ENCODE data around the gene SPDYE2. TPM values are rescaled to one million over a fixed set of nuclear protein-coding genes. Genes with fewer than 3 reads are reported as not detected.
"Not testable (repeated sequence)": the region's sequence is repeated elsewhere in the genome, so short reads cannot be mapped to it uniquely, and the experiment has no call there.

The SPDYE2 gene
- total RNA-seq, 1 donor from 2014 or later = not detected

DNA sequence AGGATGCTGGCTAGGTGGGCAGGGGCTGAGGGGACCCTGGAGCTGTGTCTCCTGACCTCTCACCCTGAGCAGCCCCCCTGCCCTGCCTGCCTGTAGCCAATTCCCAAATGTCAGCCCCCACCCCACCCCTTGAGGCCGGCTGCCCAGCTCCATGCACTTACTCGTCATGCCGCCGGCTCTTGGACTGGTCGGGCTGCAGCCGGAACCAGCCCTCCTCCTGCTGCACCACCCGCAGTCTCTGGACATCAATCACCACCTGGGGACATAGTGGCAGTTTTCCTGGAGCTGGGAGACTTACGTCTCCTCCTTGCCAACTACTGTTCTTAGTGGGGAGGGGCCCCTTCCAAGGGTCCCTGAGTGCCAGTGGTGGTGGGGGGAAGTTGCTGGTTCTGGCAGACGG, 48.7 kb downstream of the SPDYE2 start:
- H3K9me3 ChIP-seq; DNase-seq (ENCODE audit: extremely low spot score in 2 of 2); H3K36me3 ChIP-seq; H3K4me3 ChIP-seq; H3K27ac ChIP-seq; intact Hi-C loops (cut with DNase I); H3K4me1 ChIP-seq; H3K27me3 ChIP-seq: not testable (repeated sequence)

- intact Hi-C loops (cut with DNase I); H3K4me3 ChIP-seq: not testable (repeated sequence)
Measured at GRCh38 chr7:102602317-102602716, 51.3 kb downstream of the SPDYE2 start.

DNA sequence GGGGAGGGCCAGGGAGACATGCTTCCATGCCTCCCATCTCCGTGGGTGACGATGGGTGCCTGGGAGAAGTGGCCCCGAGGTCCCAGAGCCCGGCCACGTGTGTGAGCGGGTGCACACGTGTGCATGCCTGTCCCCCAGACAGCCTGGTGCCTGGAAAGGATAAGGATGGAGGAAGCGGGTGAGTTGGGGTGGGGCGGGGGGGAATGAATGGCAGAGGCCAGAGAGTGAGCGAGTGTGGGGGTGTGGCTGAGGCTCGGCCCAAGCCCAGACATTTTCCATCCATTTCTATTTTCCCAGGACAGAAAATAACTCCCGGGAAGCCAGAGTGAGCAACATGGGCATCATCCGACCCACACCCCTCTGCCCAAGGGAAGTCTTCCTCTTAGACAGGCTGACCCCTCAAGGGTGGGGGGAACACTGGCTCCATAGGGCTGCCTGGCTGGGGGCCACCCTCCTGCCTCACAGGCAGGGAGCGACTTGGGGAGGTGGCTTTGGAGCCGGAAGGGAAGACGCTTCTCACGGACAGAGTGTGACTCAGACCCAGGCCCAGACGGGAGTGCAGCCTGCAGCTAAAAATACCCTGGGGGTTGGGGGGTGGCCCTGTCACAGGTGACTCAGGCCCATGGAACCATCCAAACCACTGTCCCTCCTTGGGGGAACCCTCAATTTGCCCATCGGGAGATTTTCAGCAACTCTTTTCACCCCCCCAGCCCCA, 53.6 kb downstream of the SPDYE2 start:
- H3K4me3 ChIP-seq; H3K36me3 ChIP-seq; intact Hi-C loops (cut with DNase I); H3K27me3 ChIP-seq; H3K4me1 ChIP-seq; DNase-seq (ENCODE audit: extremely low spot score in 2 of 2); H3K9me3 ChIP-seq; H3K27ac ChIP-seq: not testable (repeated sequence)

More at GRCh38 chr7:102602317-102602716, 51.3 kb downstream of the SPDYE2 start:
- DNase-seq (ENCODE audit: extremely low spot score in 2 of 2); H3K27ac ChIP-seq; H3K27me3 ChIP-seq; H3K36me3 ChIP-seq; H3K9me3 ChIP-seq; H3K4me1 ChIP-seq: not testable (repeated sequence)

- H3K4me1 ChIP-seq; H3K27me3 ChIP-seq; DNase-seq (ENCODE audit: extremely low spot score in 2 of 2); H3K4me3 ChIP-seq; H3K9me3 ChIP-seq; H3K36me3 ChIP-seq; H3K27ac ChIP-seq; intact Hi-C loops (cut with DNase I): not testable (repeated sequence)
Measured at GRCh38 chr7:102606848-102607247, 55.8 kb downstream of the SPDYE2 start.

- intact Hi-C loops (cut with DNase I) = not testable (repeated sequence)
Measured at GRCh38 chr7:102609734-102610133, 58.7 kb downstream of the SPDYE2 start.

GRCh38 chr7:102610441-102610840, 59.4 kb downstream of the SPDYE2 start:
- H3K9me3 ChIP-seq; H3K36me3 ChIP-seq; H3K27me3 ChIP-seq; H3K27ac ChIP-seq; H3K4me1 ChIP-seq; DNase-seq (ENCODE audit: extremely low spot score in 2 of 2); H3K4me3 ChIP-seq; intact Hi-C loops (cut with DNase I): not testable (repeated sequence)

More at GRCh38 chr7:102609734-102610133, 58.7 kb downstream of the SPDYE2 start:
- not testable (repeated sequence) for H3K27me3 ChIP-seq; H3K4me3 ChIP-seq; DNase-seq (ENCODE audit: extremely low spot score in 2 of 2); H3K9me3 ChIP-seq; H3K4me1 ChIP-seq; H3K36me3 ChIP-seq; H3K27ac ChIP-seq

DNA sequence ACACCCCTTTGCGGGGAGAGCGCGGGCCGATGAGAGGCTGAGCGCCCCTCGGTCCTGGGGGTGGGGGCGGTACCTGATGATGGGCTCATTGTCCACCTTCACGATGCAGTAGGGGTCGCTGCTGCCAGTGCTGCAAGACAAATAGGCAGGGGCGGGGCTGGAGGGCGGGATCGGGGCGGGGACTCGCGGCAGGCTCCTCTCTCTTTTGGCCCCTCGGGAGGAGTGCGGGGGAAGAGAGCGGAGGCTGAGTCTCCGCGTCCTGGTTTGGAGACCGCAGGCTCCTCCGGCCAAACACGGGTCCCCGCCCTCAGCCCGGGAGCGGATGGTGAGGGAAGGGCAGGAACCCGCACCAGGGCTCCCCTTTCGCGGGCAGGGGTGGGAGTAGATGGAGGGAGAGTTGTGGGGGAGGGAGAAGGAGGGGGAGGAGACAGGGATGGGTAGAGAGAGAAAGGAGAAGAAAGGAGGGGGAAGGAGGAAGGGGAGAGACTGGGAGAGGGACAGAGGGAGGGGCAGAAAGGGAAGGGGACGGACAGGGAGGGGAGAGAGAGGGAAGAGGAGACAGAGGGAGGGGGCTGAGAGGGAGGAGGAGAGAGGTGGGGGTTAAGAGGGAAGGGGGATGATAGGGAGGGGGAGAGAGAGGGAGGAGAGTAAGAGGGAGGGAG, 60.1 kb downstream of the SPDYE2 start:
- intact Hi-C loops (cut with DNase I); H3K27me3 ChIP-seq: not testable (repeated sequence)

GRCh38 chr7:102611675-102612325, 60.8 kb downstream of the SPDYE2 start:
- H3K27me3 ChIP-seq; H3K4me1 ChIP-seq; H3K9me3 ChIP-seq; intact Hi-C loops (cut with DNase I); H3K36me3 ChIP-seq; H3K4me3 ChIP-seq: not testable (repeated sequence)
- peak; percentile 64 to 74 for DNase-seq (ENCODE audit: extremely low spot score in 2 of 2)
- H3K27ac ChIP-seq = peak overlapping the region; percentile 73

More for the DNA sequence above, 60.1 kb downstream of the SPDYE2 start:
- H3K4me1 ChIP-seq; DNase-seq (ENCODE audit: extremely low spot score in 2 of 2); H3K36me3 ChIP-seq; H3K4me3 ChIP-seq; H3K9me3 ChIP-seq; H3K27ac ChIP-seq: not testable (repeated sequence)

Other genes starting within 250 kb of the SPDYE2 start
- not detected for gene SPDYE6, start 194.8 kb upstream of the SPDYE2 start, total RNA-seq
- 17.4 TPM for gene PRKRIP1, start 154.9 kb upstream of the SPDYE2 start, total RNA-seq
- 15.5 TPM for gene ORAI2, start 117.7 kb upstream of the SPDYE2 start, total RNA-seq
- gene ALKBH4, start 86.4 kb upstream of the SPDYE2 start, total RNA-seq = 8.3 TPM
- 11.0 TPM for gene LRWD1, start 86.2 kb upstream of the SPDYE2 start, total RNA-seq
- 20.1 TPM for gene POLR2J, start 72.3 kb upstream of the SPDYE2 start, total RNA-seq
- gene RASA4B, start 33.4 kb upstream of the SPDYE2 start, total RNA-seq = 19.6 TPM
- 9.8 TPM for gene UPK3BL2, start 7.5 kb upstream of the SPDYE2 start, total RNA-seq
- gene POLR2J3, start 21.4 kb downstream of the SPDYE2 start, total RNA-seq = 28.7 TPM
- 85.7 TPM for gene RASA4, start 65.5 kb downstream of the SPDYE2 start, total RNA-seq
- 83.7 TPM for gene UPK3BL1, start 91.6 kb downstream of the SPDYE2 start, total RNA-seq
- not detected for gene SPDYE2B, start 99.1 kb downstream of the SPDYE2 start, total RNA-seq
- gene POLR2J2, start 120.4 kb downstream of the SPDYE2 start, total RNA-seq = 2.2 TPM
- 15.5 TPM for gene FAM185A, start 197.8 kb downstream of the SPDYE2 start, total RNA-seq